ENCODE measurements around the gene RMP24.

DNA sequence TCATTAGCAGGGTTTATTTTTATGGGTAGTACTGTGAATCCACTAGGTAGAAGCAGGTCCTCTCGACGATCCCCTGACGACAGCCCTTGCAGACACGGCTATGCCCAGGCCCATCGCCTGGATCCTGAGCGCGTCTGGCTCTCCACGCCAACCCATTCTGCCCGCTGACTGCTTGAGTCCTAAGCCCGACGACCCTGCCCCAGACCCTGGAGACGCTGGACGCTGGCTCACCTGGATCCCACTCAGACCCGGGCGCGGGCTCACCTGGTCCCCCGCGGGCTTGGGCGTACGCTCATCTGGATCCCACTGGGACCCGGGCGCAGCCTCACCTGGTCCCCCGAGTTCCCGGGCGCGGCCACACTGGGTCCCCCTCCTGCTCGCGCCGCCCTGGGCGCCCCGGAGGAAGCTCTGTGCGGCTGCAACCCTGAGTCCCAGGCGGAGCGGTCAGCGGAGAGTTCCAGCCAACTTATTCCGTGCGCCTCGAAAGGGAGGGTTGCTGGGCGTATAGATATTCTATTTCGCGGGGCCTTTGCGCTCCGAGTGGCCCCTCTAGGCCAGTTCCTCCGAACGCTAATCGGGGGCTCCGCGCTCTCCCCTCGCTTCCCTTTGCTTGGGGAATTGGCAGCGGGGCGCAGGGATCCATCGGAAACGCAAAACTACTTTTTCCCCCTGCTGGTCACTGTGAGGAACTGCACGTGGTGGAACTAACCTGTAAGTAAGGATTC, 22.4 kb upstream of the RMP24 start:
- peak; percentile 82 to 90 for TF ChIP-seq CTCF (conservative IDR thresholded peaks at IDR 0.05; ENCODE audit: low read depth in 2 of 2)
- TF ChIP-seq EZH2phosphoT487 (IDR thresholded peaks at IDR 0.05; ENCODE audit: unreplicated experiment): no peak
- no peak for TF ChIP-seq ZNF331 (CRISPR knock-in tag; IDR thresholded peaks at IDR 0.05; ENCODE audit: low read depth)
- TF ChIP-seq, protein P1, sequence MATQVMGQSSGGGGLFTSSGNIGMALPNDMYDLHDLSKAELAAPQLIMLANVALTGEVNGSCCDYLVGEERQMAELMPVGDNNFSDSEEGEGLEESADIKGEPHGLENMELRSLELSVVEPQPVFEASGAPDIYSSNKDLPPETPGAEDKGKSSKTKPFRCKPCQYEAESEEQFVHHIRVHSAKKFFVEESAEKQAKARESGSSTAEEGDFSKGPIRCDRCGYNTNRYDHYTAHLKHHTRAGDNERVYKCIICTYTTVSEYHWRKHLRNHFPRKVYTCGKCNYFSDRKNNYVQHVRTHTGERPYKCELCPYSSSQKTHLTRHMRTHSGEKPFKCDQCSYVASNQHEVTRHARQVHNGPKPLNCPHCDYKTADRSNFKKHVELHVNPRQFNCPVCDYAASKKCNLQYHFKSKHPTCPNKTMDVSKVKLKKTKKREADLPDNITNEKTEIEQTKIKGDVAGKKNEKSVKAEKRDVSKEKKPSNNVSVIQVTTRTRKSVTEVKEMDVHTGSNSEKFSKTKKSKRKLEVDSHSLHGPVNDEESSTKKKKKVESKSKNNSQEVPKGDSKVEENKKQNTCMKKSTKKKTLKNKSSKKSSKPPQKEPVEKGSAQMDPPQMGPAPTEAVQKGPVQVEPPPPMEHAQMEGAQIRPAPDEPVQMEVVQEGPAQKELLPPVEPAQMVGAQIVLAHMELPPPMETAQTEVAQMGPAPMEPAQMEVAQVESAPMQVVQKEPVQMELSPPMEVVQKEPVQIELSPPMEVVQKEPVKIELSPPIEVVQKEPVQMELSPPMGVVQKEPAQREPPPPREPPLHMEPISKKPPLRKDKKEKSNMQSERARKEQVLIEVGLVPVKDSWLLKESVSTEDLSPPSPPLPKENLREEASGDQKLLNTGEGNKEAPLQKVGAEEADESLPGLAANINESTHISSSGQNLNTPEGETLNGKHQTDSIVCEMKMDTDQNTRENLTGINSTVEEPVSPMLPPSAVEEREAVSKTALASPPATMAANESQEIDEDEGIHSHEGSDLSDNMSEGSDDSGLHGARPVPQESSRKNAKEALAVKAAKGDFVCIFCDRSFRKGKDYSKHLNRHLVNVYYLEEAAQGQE (IDR thresholded peaks at IDR 0.05; ENCODE audit: unreplicated experiment): no peak
- TF ChIP-seq EZH2 (IDR thresholded peaks at IDR 0.05; ENCODE audit: low read depth, unreplicated experiment): no peak
- TF ChIP-seq POLR2AphosphoS5 (IDR thresholded peaks at IDR 0.05; ENCODE audit: low read depth): no peak
- no peak for TF ChIP-seq JUNB (IDR thresholded peaks at IDR 0.05; ENCODE audit: unreplicated experiment)
- TF ChIP-seq CREB1 (CRISPR knock-in tag; IDR thresholded peaks at IDR 0.05; ENCODE audit: low read depth): 0 out of 2 replicates have a peak, but pooled peaks have one; percentile 23
- no peak for TF ChIP-seq NANOG (IDR thresholded peaks at IDR 0.05; ENCODE audit: borderline replicate concordance)
- no peak for TF ChIP-seq ZNF114 (CRISPR knock-in tag; IDR thresholded peaks at IDR 0.05)
- TF ChIP-seq STAT1 (IDR thresholded peaks at IDR 0.05; ENCODE audit: unreplicated experiment): no peak

Data from GM23338 (cell line).